Cardiac atrium fibroblast (primary cell): ENCODE data around the gene OR5T2. TPM values are rescaled to one million over a fixed set of nuclear protein-coding genes. Genes with fewer than 3 reads are reported as not detected.

Experiments
- total RNA-seq: library from RNA; depleted of rRNA; stranded (reverse); fragments of >200 nt; gene quantifications from 2 replicates; pipeline ENCODE4 v1.2.3, GENCODE V29; 2015

The OR5T2 gene
- total RNA-seq = not detected in 2 replicates

GRCh38 chr11:56234155-56234554 is at the start of gene OR5T2:
Gene OR5T2 (minus strand): TSS chr11:56234255. CDS start chr11:56233062, 1,193 bp downstream.

GRCh38 chr11:56273854-56274253 is 39.8 kb upstream of the OR5T2 start, which contains the start of gene OR5T1:
Gene OR5T1 (plus strand): TSS chr11:56274154. CDS start chr11:56275639, 1,485 bp downstream.

GRCh38 chr11:56251954-56252353 is 17.9 kb upstream of the OR5T2 start, which contains the start of gene OR5T3:
Gene OR5T3 (plus strand): TSS chr11:56252254. CDS start chr11:56252254, 0 bp downstream.

Other genes starting within 250 kb of the OR5T2 start
- not detected in 2 replicates for gene OR5F1, start 239.6 kb downstream of the OR5T2 start, total RNA-seq
- gene OR5AS1, start 206.6 kb downstream of the OR5T2 start, total RNA-seq = not detected in 2 replicates
- gene OR8I2, start 140.9 kb downstream of the OR5T2 start, total RNA-seq = not detected in 2 replicates
- gene OR8H2, start 130.6 kb downstream of the OR5T2 start, total RNA-seq = not detected in 2 replicates
- not detected in 2 replicates for gene OR8H3, start 111.9 kb downstream of the OR5T2 start, total RNA-seq
- not detected in 2 replicates for gene OR8J3, start 94.1 kb downstream of the OR5T2 start, total RNA-seq
- not detected in 2 replicates for gene OR8K5, start 73.9 kb downstream of the OR5T2 start, total RNA-seq
- not detected in 2 replicates for gene OR5J2, start 57.6 kb downstream of the OR5T2 start, total RNA-seq
- not detected in 2 replicates for gene OR5T3, start 18.0 kb upstream of the OR5T2 start, total RNA-seq
- not detected in 2 replicates for gene OR5T1, start 39.9 kb upstream of the OR5T2 start, total RNA-seq
- gene OR8H1, start 58.0 kb upstream of the OR5T2 start, total RNA-seq = not detected in 2 replicates
- not detected in 2 replicates for gene OR8K3, start 80.9 kb upstream of the OR5T2 start, total RNA-seq
- not detected in 2 replicates for gene OR8K1, start 111.8 kb upstream of the OR5T2 start, total RNA-seq
- not detected in 2 replicates for gene OR8J1, start 120.0 kb upstream of the OR5T2 start, total RNA-seq
- not detected in 2 replicates for gene OR8U1, start 141.4 kb upstream of the OR5T2 start, total RNA-seq
- not detected in 2 replicates for gene OR5AL1, start 178.4 kb upstream of the OR5T2 start, total RNA-seq
- not detected in 2 replicates for gene OR5M3, start 239.1 kb upstream of the OR5T2 start, total RNA-seq